MCF 10A (cell line): ENCODE results near the gene PRR14L. TPM values are rescaled to one million over a fixed set of nuclear protein-coding genes. Genes with fewer than 3 reads are reported as not detected.

Experiments
- BruUV-seq: library from RNA; stranded (reverse); fragments of 400-500 nt; replicated peaks from 2 replicates; lab custom pipeline; 2021; lab: Mats Ljungman, UMichigan
- CTCF ChIA-PET: fragments of 300-600 bp; sonication (Branson Sonifier 250); formaldehyde crosslinking; extraction: SDS; loops from one replicate; lab custom pipeline; 2021; ENCODE audit warnings: antibody characterized with exemption, inconsistent platforms; lab: Yijun Ruan, JAX
- POLR2A ChIA-PET: fragments of 300-600, 350-650 bp; sonication (Branson Sonifier 250); formaldehyde crosslinking; extraction: SDS; loops from one replicate; lab custom pipeline; 2020; ENCODE audit warnings: antibody characterized with exemption, inconsistent platforms; lab: Yijun Ruan, JAX
- DNase-seq: peaks from one replicate; pipeline ENCODE4 v3.0.0-alpha.2; 2018; ENCODE audit not compliant: unreplicated experiment
- H3K27ac Mint-ChIP-seq: one replicate; pipeline ENCODE4 v1.8.0; 2022; ENCODE audit warnings: mild to moderate bottlenecking, low read depth, mixed read lengths; ENCODE audit not compliant: unreplicated experiment
- H3K27me3 Mint-ChIP-seq: one replicate; pipeline ENCODE4 v1.8.0; 2022; ENCODE audit warnings: mixed read lengths; ENCODE audit not compliant: insufficient read depth, unreplicated experiment
- H3K36me3 Mint-ChIP-seq: one replicate; pipeline ENCODE4 v1.8.0; 2022; ENCODE audit warnings: mild to moderate bottlenecking, moderate library complexity, mixed read lengths; ENCODE audit not compliant: insufficient read depth, unreplicated experiment
- H3K4me1 Mint-ChIP-seq: one replicate; pipeline ENCODE4 v1.8.0; 2022; ENCODE audit warnings: mixed read lengths; ENCODE audit not compliant: insufficient read depth, unreplicated experiment
- H3K4me3 Mint-ChIP-seq: one replicate; pipeline ENCODE4 v1.8.0; 2022; ENCODE audit warnings: mild to moderate bottlenecking, moderate library complexity, mixed read lengths; ENCODE audit not compliant: unreplicated experiment
- H3K9me3 Mint-ChIP-seq: one replicate; pipeline ENCODE4 v1.8.0; 2022; ENCODE audit warnings: mixed read lengths; ENCODE audit not compliant: unreplicated experiment
- intact Hi-C: fragments of 100-400 bp; cut with micrococcal nuclease; formaldehyde crosslinking; loops from 2 replicates; pipeline ENCODE4 v1.14.1; 2022
- total RNA-seq: library from RNA; stranded (reverse); gene quantifications from 2 replicates; pipeline ENCODE4 v1.2.3, GENCODE V29; 2022
- TF ChIP-seq, protein P1 (sequence below): fragments of 200-600 bp; IDR thresholded peaks from one replicate; pipeline ENCODE4 v1.8.0; 2022; ENCODE audit warnings: antibody characterized with exemption, mild to moderate bottlenecking; ENCODE audit not compliant: unreplicated experiment

PRR14L gene
- total RNA-seq, 1 experiment from 2014 or later = 37.4 TPM

- Mint-ChIP-seq H3K27ac (peak overlapping the region; percentile 73), H3K4me1 (peaks cover 21% of the 10 kb centered on the region), H3K4me3 (no peak overlapping the region), H3K27me3 (no peaks in the 10 kb centered on the region), H3K36me3 (peaks cover 80% of the 10 kb centered on the region), H3K9me3 (no peaks in the 10 kb centered on the region)
- no TSS peak for BruUV-seq
- no peak for DNase-seq
- intact Hi-C loops = no loop called here
- TF ChIP-seq, protein P1, sequence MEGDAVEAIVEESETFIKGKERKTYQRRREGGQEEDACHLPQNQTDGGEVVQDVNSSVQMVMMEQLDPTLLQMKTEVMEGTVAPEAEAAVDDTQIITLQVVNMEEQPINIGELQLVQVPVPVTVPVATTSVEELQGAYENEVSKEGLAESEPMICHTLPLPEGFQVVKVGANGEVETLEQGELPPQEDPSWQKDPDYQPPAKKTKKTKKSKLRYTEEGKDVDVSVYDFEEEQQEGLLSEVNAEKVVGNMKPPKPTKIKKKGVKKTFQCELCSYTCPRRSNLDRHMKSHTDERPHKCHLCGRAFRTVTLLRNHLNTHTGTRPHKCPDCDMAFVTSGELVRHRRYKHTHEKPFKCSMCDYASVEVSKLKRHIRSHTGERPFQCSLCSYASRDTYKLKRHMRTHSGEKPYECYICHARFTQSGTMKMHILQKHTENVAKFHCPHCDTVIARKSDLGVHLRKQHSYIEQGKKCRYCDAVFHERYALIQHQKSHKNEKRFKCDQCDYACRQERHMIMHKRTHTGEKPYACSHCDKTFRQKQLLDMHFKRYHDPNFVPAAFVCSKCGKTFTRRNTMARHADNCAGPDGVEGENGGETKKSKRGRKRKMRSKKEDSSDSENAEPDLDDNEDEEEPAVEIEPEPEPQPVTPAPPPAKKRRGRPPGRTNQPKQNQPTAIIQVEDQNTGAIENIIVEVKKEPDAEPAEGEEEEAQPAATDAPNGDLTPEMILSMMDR = no peak
- ChIA-PET CTCF (no interaction called here), POLR2A (interaction anchor here (0.6 to 1.0 kb wide), 3 partner anchors 34 to 61 kb away, joined by 3 read pairs; no protein-coding TSS in a partner anchor)
Observed at GRCh38 chr22:31737932-31738331, 12.0 kb downstream of the PRR14L start.

DNA sequence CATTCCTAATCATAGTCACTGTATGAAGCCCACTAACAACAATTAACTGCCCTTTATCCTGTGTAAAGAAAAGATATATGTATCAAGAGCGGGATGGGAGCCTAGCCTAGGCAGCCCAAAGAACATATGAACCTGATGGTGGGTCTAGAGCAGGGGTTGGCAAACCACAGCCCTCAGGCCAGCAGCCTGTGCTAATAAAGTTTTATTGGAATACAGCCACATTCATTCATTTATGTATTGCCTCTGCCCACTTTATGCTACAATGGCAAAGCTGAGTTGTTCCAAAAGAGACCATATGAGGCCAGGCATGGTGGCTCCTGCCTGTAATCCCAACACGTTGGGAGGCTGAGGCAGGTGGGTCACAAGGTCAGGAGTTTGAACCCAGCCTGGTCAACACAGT is 13.5 kb downstream of the PRR14L start:
- CTCF ChIA-PET = no interaction called here
- Mint-ChIP-seq H3K27ac (no peak overlapping the region), H3K4me1 (peaks cover 21% of the 10 kb centered on the region), H3K9me3 (no peaks in the 10 kb centered on the region), H3K4me3 (no peak overlapping the region), H3K36me3 (peaks cover 76% of the 10 kb centered on the region), H3K27me3 (no peaks in the 10 kb centered on the region)
- POLR2A ChIA-PET = no interaction called here
- BruUV-seq = no TSS peak
- no peak for DNase-seq
- intact Hi-C loops = no loop called here
- TF ChIP-seq, protein P1 = no peak

- peaks cover 70% of the 10 kb centered on the region for H3K36me3 Mint-ChIP-seq
- intact Hi-C loops = no loop called here
- DNase-seq = peak; percentile 54
- POLR2A ChIA-PET = interaction anchor here (0.5 to 2.2 kb wide), 6 partner anchors 15 to 394 kb away, joined by 3 to 9 read pairs (median 6); partner anchors contain the start of genes DEPDC5 and PISD
- H3K4me1 Mint-ChIP-seq = peaks cover 17% of the 10 kb centered on the region
- no peaks in the 10 kb centered on the region for H3K9me3 Mint-ChIP-seq
- H3K27ac Mint-ChIP-seq = peak overlapping the region; percentile 70
- no peak overlapping the region for H3K4me3 Mint-ChIP-seq
- CTCF ChIA-PET = interaction anchor here (0.9 to 1.0 kb wide), 2 partner anchors 44 to 236 kb away, joined by 3 read pairs; no protein-coding TSS in a partner anchor
- BruUV-seq = no TSS peak
- H3K27me3 Mint-ChIP-seq = no peaks in the 10 kb centered on the region
- TF ChIP-seq, protein P1 = no peak
Observed at GRCh38 chr22:31734512-31734911, 15.4 kb downstream of the PRR14L start.

- CTCF ChIA-PET = interaction anchor here (0.9 to 1.0 kb wide), 2 partner anchors 43 to 237 kb away, joined by 3 read pairs; no protein-coding TSS in a partner anchor
- POLR2A ChIA-PET = interaction anchor here (0.8 to 2.2 kb wide), 6 partner anchors 15 to 83 kb away, joined by 3 to 9 read pairs (median 6); partner anchors contain the start of genes DEPDC5 and PISD
- Mint-ChIP-seq H3K27ac (peak overlapping the region; percentile 70), H3K4me3 (no peak overlapping the region), H3K27me3 (no peaks in the 10 kb centered on the region), H3K36me3 (peaks cover 69% of the 10 kb centered on the region), H3K9me3 (no peaks in the 10 kb centered on the region), H3K4me1 (peaks cover 17% of the 10 kb centered on the region)
- intact Hi-C loops = no loop called here
- DNase-seq = no peak
- TF ChIP-seq, protein P1 = no peak
- BruUV-seq = no TSS peak
Observed at GRCh38 chr22:31733580-31734079, 16.3 kb downstream of the PRR14L start.
